ENCODE data around the gene INTS7. TPM values are rescaled to one million over a fixed set of nuclear protein-coding genes. Genes with fewer than 3 reads are reported as not detected.
"Not testable (repeated sequence)": the region's sequence is repeated elsewhere in the genome, so short reads cannot be mapped to it uniquely, and the experiment has no call there.

Gene INTS7
- total RNA-seq, 1 experiment from 2014 or later = 21.7 TPM

- intact Hi-C loops (cut with micrococcal nuclease); H2AFZ ChIP-seq (ENCODE audit: low read depth, low read length, poor library complexity, severe bottlenecking); H3K9ac ChIP-seq (ENCODE audit: low read length); BruUV-seq (replicated peaks); H3K4me3 ChIP-seq (replicated peaks in 1 of 2; ENCODE audit: low read depth in 1 of 2, low read length in 2 of 2); H3K27ac ChIP-seq (ENCODE audit: low read depth, low read length); RAD21 ChIA-PET (ENCODE audit: low non-redundant PET in 1 of 2, low total read pairs in 2 of 2, uncharacterized antibody in 2 of 2, unreplicated experiment in 2 of 2); H3K27me3 ChIP-seq (ENCODE audit: insufficient read depth, low read length); H3K9me3 ChIP-seq (ENCODE audit: control insufficient read depth in 1 of 2, insufficient read depth in 1 of 2, low read depth in 1 of 2, low read length in 2 of 2); POLR2A ChIA-PET; H3K36me3 ChIP-seq (ENCODE audit: control insufficient read depth in 1 of 2, insufficient read depth in 2 of 2, low read length in 2 of 2); DNase-seq (ENCODE audit: low read depth, low spot score); H3K9me2 ChIP-seq (ENCODE audit: insufficient read depth): not testable (repeated sequence)
- peak; percentile 52; the same call in 1 of the 2 replicates for ATAC-seq
- TF ChIP-seq CBX3 (IDR thresholded peaks at IDR 0.05; ENCODE audit: low read depth) (0 out of 2 replicates have a peak, but pooled peaks have one; percentile 49), CEBPB (IDR thresholded peaks at IDR 0.05; ENCODE audit: low read depth) (peak; percentile 93), SP1 (IDR thresholded peaks at IDR 0.05; ENCODE audit: low read depth) (0 out of 2 replicates have a peak, but pooled peaks have one; percentile 14), EGR1 (IDR thresholded peaks at IDR 0.05; ENCODE audit: low read depth) (peak; percentile 56), FOSL1 (IDR thresholded peaks at IDR 0.05; ENCODE audit: low read depth) (peak; percentile 51)
- Histone ChIP-seq H3K4me1 (ENCODE audit: control insufficient read depth in 1 of 2, insufficient read depth in 2 of 2, low read length in 2 of 2) (peaks cover 31 to 53% of the 10 kb centered on the region in 2 experiments), H4K20me1 (ENCODE audit: insufficient read depth) (peaks cover 15% of the 10 kb centered on the region; the same call in 1 of the 2 replicates), H3K79me2 (ENCODE audit: insufficient read depth, low read length) (peaks cover 92% of the 10 kb centered on the region), H3K4me2 (ENCODE audit: low read length) (peak overlapping the region; percentile 58)
- CTCF ChIA-PET = interaction anchor here (0.7 to 2.9 kb wide), 6 partner anchors 7 to 428 kb away, joined by 3 to 9 read pairs (median 4); partner anchors contain the start of genes DTL and INTS7
Measured at GRCh38 chr1:212027727-212028126, 7.6 kb downstream of the INTS7 start.

- CTCF ChIA-PET = no interaction called here
- intact Hi-C loops (cut with micrococcal nuclease) = no loop called here
- TF ChIP-seq EZH2 (IDR thresholded peaks at IDR 0.05) (no peak), POLR2A (IDR thresholded peaks at IDR 0.05; ENCODE audit: borderline replicate concordance, extremely low read depth, insufficient read depth, insufficient read length) (no peak), TCF7L2 (IDR thresholded peaks at IDR 0.05; ENCODE audit: borderline replicate concordance, extremely low read depth, insufficient read depth, insufficient read length) (no peak), CEBPB (IDR thresholded peaks at IDR 0.05; ENCODE audit: low read depth) (no peak), SRF (IDR thresholded peaks at IDR 0.05; ENCODE audit: low read depth) (no peak), ELF1 (IDR thresholded peaks at IDR 0.05; ENCODE audit: borderline replicate concordance, low read depth) (no peak), SIN3A (IDR thresholded peaks at IDR 0.05; ENCODE audit: low read depth) (no peak), MAX (IDR thresholded peaks at IDR 0.05) (no peak), EZH2phosphoT487 (IDR thresholded peaks at IDR 0.05; ENCODE audit: borderline replicate concordance) (no peak), SP1 (IDR thresholded peaks at IDR 0.05; ENCODE audit: low read depth) (no peak), POLR2AphosphoS5 (IDR thresholded peaks at IDR 0.05; ENCODE audit: low read depth, low read length) (no peak), FOSL1 (IDR thresholded peaks at IDR 0.05; ENCODE audit: low read depth) (no peak), JUND (IDR thresholded peaks at IDR 0.05) (no peak), EGR1 (IDR thresholded peaks at IDR 0.05; ENCODE audit: low read depth) (no peak), ZBTB33 (IDR thresholded peaks at IDR 0.05; ENCODE audit: extremely low read depth, insufficient replicate concordance, low read length) (no peak)
Measured at GRCh38 chr1:212024469-212025149, 10.7 kb downstream of the INTS7 start.

More at GRCh38 chr1:212024469-212025149, 10.7 kb downstream of the INTS7 start:
- no peaks in the 10 kb centered on the region for H3K9me3 ChIP-seq (ENCODE audit: control insufficient read depth in 1 of 2, insufficient read depth in 1 of 2, low read depth in 1 of 2, low read length in 2 of 2)
- no peak overlapping the region for H3K4me3 ChIP-seq (replicated peaks in 1 of 2; ENCODE audit: low read depth in 1 of 2, low read length in 2 of 2)
- ChIA-PET POLR2A (no interaction called here), RAD21 (ENCODE audit: low non-redundant PET in 1 of 2, low total read pairs in 2 of 2, uncharacterized antibody in 2 of 2, unreplicated experiment in 2 of 2) (no interaction called here)
- peaks cover 86% of the 10 kb centered on the region for H3K79me2 ChIP-seq (ENCODE audit: insufficient read depth, low read length)
- peaks cover 16 to 27% of the 10 kb centered on the region in 2 experiments for H3K4me1 ChIP-seq (ENCODE audit: control insufficient read depth in 1 of 2, insufficient read depth in 2 of 2, low read length in 2 of 2)
- no peaks in the 10 kb centered on the region for H3K27me3 ChIP-seq (ENCODE audit: insufficient read depth, low read length)
- H3K9me2 ChIP-seq (ENCODE audit: insufficient read depth) = no peaks in the 10 kb centered on the region
- no peak for ATAC-seq
- no peak overlapping the region for H3K27ac ChIP-seq (ENCODE audit: low read depth, low read length)
- H3K9ac ChIP-seq (ENCODE audit: low read length) = no peak overlapping the region
- H4K20me1 ChIP-seq (ENCODE audit: insufficient read depth) = peaks cover 12% of the 10 kb centered on the region; the same call in 1 of the 2 replicates
- H2AFZ ChIP-seq (ENCODE audit: low read depth, low read length, poor library complexity, severe bottlenecking) = no peak overlapping the region
- H3K36me3 ChIP-seq (ENCODE audit: control insufficient read depth in 1 of 2, insufficient read depth in 2 of 2, low read length in 2 of 2) = 0 out of 4 replicates have a peak, but pooled peaks cover 0 to 2% of the 10 kb centered on the region in 2 experiments
- BruUV-seq (replicated peaks) = no TSS peak
- no peak for DNase-seq (ENCODE audit: low read depth, low spot score)
- H3K4me2 ChIP-seq (ENCODE audit: low read length) = no peak overlapping the region
